Activated T-cell treated with anti-CD3 and anti-CD28 coated beads for 4 hours (primary cell): Measurements from ENCODE around the gene SLPI.

Source experiments
- DNase-seq: peaks from one replicate; pipeline ENCODE4 v3.0.0-alpha.2; 2020

Gene SLPI

DNA sequence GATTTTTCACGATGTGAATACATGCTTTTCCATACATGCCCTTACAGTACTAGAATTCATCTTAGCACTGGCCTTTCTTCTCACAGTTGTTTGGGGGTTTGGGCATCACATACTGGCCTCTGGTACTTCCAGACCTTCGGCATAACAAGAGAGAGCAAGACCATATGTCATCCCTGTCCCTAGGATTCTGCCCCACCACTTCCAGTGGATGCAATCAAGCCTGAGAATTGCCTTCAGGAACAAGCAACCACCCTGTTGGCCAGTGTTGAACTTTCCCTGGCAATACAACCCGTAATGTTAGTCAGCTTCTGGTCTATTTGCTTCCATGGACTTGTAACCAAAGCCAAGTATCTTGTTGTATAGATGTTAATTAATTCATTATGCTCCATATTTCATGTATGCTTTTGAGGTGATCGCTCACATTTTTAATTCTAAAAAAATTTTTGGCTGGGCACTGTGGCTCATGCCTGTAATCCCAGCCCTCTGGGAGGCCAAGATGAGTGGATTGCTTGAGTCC is 15.4 kb upstream of the SLPI start:
- DNase-seq = no peak

DNA sequence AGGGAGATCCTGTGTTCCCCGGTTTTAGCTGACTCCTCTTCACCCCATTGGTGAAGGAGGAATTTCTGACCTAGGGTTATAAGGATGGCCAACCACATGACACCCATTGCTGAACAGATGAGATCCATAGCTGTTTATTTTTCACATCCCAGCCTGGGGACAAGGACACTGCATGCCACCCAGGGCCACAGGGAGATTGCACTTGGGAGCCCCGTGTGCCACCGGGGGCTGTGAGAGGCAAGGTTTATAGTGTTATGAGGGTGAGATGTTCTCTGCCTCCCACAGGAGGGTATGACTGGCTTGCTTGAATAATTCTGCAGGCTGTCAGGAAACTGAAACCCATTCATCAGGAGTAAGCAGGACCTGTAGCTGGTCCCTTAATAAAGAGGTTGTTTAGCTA is 14.7 kb upstream of the SLPI start:
- no peak for DNase-seq

DNA sequence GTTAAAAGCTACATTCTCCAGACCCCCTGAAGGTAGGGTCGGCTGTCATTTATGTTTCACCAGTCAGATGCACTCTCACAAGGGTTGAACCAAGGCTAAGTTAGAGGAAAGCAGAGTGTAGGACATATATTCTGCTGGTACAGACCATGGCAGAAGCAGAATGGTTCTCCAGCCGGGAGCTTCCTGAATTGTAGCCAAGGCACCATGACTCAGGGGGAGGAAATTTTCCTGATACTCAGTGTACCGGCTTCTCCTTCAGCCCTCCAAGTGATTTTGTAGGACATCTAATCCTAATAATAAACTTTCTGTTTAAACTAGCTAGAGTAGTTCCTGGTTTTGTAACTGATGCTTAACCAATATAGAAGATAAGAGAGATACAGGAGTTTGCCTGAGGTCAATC is 14.2 kb upstream of the SLPI start:
- no peak for DNase-seq

DNA sequence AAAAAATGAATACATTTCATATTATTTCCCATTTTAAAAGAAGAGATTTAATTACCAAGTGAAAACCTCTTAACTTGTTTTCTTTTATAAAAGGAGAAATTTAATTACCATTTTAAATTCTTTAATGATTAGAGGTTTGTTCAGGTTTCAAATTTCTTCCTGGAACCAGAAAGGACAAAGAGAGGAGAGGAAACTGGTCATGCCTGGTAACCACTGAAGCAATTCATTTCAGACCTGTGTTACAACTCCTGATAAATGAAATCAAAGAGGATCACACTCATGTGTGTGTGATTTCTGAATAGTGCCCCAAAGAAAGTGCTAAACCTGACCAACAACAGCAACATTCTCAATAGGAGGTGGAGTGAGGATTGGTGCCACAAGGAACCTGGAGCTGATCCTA is 12.6 kb upstream of the SLPI start:
- no peak for DNase-seq

DNA sequence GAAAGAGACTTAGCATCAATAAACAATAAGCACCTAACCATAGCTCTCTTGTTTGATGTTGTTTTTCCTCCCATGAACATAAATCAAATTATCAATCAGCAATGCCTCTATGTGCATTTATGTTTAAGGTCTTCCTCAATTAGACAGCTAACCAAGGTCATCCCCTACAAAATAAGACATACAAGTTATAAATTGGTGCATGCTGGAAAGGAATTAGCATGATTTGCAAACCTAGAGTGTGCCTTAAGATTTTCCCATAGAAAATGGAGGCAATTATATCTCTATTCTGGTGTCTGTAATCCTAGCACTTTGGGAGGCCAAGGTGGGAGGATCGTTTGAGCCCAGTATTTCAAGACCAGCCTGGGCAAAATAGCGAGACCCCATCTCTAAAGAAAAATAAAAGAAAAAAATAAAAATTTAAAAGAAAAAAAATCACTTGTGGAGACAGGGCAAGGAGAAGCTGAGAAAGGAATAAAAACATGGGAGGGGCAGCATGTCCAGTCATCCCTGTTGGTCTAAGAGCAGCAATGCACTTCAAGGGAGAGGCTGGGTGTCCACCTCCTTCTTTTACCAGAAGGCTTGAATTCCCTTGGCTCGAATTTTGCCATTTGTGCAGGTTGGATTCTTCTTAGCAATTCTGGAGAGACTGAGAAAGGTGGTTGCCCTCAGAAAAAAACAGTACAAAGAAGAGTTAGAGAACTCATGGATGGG is 9.3 kb upstream of the SLPI start:
- no peak for DNase-seq

DNA sequence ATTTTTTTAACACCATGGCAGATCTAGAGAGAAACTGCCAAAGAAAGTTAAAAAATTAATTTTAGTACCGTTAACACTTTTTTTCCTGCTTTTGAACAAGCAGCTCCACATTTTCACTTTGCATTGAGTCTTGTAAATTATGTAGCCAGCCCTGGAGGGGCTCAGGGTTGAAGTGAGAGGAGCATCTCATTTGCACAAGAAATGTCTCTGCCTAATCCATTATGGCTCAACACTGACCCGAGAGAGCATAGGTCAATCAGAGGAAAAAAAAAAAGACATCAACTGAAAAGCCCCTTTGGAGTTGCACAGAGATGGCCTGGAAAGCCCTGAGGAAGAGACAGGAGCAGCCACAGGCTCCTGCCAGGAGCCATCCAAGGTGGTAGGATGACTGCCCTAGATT is 4.3 kb upstream of the SLPI start:
- DNase-seq = no peak

DNA sequence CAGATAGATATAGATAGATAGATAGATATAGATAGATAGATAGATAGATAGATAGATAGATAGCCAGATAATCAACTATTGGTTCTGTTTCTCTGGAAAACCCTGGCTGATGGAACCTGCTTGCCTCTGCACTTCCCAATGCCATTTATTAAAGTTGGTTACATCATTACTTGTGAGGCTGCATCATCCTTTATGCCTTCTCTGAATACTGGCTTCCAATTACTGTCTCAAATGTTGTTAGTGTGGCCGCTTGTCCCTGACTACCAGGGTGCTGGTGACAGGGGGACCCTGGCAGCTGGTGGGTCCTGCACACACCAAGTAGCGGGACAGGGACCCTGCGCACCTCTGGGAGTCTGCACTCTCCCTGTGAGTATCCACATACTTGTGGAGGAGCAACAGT is 3.9 kb upstream of the SLPI start:
- no peak for DNase-seq

DNA sequence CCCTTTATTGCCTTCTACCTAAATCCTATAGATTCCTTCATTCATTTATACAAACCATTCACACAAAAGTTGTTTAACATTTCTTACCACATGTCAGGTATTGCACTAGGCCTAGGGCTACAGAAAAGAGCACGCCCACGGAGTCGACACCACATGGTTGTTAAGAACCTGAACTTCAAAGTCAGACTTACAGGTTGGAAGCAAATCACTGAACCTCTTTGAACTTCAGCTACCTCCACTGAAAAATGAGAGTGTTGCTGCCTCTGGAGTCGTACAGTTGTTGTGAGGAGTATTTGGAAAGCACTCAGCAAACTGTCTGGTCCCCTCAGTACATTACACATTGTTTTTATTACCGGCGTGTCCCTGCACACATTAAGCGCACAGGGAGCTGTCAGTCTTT is 3.3 kb upstream of the SLPI start:
- DNase-seq = no peak

DNA sequence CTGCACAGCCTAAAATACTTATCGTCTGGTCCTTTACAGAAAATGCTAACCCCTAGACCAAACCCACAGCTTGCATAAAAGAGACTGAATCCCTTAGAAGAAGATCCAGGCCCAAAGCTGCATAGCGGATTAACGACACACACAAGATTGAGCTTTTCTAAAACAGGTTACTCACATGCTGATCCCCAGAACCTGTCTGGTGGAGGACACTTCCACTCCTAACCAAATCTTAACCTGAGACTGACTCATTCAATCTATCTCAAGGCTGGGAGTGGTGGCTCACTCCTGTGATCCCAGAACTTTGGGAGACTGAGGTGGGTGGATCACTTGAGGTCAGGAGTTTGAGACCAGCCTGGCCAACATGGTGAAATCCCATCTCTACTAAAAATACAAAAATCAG is 2.8 kb upstream of the SLPI start:
- DNase-seq = no peak

DNA sequence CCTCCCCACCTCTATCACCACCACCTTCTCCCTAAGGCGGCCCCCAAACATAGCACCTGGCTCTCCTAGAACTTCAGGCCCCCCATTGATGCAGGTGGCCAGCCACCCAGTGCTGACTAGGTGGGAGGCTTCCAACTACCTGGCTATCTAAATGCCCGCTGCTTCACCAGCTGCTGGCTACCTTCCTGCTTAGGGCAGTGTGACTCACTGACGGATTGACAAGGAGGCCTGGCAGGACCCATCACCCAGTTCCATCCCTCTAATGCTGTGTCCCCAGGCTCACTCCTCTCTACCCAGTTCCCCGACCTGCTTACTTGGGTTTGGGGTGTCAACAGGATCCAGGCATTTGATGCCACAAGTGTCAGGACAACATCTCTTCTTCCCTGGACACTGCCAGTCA is 1.1 kb downstream of the SLPI start:
- no peak for DNase-seq

DNA sequence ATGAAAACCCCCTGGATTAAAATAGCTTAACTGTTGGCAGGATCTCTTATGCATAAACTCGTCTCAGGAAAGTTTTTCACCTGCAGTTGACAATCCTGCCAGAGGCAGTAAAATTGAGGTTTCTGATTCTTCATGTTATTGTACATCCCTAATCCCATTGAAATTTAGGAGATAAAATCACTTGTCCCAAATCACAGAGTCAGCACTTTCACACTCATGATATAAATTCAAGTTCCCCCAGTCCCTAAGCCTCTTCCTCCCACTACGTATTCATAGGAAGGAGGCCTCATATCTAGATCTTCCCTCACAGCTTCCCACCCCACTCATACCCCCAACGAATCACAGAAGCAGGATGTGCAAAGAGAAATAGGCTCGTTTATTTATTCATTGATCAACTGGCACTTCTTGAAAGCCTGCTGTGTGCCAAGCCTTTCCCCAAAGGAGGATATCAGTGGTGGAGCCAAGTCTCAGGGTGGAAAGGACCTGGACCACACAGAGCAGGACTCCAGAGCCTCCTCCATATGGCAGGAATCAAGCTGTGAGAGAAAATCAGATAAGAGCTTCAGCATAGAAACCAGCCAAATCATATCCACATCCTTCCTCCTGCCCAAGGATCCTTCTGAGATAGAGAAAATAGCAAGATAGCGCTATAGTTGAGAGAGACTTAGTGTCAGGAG is 2.3 kb downstream of the SLPI start:
- DNase-seq = no peak

DNA sequence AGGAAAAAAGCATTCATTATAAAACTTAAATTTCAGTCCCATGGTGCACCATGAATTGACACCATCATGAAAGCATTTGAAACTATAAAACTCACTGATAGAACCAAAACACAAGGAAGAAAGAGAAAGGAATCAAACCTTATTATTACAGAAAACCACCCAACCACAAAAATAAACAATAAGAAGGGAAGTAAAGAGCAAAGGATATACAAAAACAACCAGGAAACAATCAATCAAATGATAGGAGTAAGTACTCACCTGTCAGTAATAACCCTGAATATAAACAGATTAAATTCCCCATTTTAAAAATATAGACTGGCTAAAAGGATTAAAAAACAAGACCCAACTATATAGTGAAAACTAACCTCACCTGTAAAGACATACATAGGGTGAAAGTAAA is 5.8 kb downstream of the SLPI start:
- DNase-seq = no peak

DNA sequence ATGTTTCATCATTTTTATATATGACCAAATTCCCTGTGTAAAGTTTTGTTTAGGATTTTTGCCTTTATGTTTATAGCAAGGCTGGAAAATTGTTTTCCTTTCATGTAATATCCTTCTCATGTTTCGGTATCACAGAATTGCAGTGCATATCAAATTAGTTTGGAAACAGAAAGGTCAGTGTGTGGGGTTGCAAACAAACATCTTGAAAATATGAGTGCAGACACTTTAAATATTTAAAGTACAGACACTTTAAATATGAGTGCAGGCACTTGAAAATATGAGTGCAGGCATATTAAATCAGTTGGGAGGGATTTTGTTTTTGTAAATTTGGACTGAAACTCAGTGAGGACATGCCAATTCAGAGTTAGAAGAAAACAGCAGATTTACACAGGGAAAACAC is 6.5 kb downstream of the SLPI start:
- no peak for DNase-seq

DNA sequence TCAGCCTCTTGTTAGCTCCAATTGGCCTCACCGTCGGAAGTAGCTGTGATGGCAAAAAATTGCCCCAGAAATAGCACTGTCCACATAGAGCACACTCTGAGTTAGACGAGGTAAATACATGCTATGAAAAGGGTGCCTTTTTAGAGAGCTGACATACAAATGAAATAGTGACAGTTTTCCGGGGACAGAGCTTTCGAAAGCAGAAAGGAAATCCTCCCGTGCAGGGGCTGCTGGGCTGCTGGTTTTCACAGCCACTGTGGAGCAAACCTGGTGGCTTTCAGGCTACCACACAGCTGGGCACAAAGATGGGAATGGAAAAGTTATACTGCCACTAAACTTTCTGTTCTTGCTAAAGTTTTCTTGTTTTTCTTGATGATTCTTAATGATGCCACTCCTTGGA is 8.3 kb downstream of the SLPI start:
- no peak for DNase-seq

DNA sequence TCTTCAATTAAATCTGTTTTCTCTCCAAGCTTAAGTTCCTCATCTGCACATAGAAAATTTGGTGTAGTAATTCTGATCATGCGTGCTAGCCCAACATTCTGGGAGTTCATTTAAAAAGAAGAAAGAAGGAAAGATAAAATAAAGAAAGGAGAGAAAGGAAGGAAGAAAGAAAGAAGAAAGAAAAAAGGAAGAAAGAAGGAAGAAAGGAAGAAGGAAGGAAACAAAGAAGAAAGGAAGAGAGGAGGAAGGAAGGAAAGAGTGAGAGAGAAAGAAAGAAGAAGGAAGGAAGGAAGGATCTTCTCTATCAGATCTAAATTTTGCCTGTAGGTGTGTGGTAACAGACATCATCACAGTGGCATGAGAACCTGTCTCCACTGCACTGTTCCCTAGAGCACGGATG is 16.2 kb downstream of the SLPI start:
- DNase-seq = no peak

DNA sequence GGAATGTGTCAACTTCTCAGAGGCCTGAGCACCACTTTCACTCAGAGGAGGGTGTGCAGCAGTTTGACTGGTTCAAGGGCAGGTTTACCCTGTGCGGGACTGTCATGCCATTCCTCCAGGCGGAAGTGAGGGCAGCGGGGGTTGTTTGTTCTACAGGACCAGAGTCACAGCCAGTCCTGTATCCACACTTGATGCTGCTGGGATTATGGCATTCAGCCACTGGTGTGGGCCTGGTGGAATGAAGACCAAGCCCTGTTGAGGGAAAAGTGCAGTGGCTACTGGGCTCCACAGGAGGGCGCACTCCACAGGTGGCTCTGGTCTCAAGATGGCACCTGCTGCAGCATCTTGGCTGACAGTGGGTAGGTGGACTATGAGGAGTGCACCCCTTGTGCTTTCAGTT is 18.4 kb downstream of the SLPI start:
- no peak for DNase-seq

DNA sequence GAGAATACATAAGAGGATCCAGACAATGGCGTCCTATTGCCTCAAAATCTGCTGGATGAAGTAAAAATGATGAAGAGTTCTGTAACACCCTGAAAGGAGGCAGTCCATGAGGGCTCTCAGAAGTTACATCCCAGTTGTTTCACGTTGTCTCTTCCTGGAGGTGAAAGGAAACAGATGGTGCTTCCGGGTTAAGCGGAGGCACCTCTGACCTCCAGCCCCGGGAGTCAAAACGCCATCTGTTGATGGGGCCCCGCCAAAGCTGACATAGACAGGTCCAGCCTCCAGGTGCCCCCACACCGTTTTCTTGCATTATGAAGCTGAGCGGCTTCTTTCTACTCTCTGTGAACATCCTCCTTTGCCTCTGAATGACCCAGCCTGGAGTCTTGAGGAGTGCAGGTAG is 23.7 kb downstream of the SLPI start:
- DNase-seq = no peak

DNA sequence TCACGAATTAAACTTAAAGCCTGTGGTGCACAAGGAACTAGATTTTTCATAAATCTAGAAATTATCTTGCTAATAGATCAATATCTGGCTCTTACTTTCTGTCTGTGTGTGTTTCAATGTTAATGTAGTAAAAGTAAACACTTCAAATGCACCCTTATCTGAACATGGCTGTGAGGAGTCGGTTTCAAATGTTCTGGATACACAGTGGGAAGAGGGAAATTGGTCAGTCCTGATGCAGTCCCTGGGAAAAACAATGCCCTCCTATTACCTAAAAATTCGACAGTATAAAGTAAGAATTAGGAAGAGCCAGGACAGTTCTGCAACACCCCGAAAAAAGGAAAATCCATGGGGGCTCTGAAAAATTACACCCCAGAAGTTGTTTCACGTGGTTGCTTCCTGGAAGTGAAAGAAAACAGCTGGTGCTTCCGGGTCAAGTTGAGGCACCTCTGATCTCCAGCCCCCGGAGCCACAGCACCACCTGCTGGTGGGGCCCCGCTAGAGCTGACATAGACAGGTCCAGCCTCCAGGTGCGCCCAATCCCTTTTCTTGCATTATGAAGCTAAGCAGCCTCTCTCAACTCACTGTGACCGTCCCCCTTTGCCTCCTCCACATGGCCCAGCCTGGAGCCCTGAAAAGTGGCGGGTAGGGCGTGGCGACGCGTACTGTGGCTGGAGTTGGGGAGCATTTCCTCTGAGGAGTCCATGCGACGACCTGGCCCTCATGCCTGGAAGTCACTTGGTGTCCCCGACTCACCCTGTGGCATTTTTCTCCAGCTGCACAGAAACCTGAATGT is 24.9 kb downstream of the SLPI start:
- no peak for DNase-seq

DNA sequence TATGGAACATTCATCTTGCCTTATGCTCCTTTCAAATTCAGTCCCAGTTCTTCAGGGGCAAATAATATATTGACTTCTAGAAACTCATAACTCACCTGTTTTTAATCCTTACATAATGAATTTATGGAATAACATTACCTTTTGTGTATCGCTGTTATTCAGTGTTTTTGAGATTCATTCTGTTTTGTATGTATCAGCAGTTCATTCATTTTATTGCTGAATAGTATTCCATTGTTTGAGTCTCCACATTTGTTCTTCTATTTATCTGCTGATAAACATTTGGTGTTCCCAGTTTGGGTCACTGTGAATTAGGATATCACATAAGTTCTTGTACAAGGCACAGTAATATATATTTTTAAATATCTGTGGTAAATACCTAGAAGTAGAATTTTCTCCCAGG is 28.1 kb downstream of the SLPI start:
- DNase-seq = no peak

DNA sequence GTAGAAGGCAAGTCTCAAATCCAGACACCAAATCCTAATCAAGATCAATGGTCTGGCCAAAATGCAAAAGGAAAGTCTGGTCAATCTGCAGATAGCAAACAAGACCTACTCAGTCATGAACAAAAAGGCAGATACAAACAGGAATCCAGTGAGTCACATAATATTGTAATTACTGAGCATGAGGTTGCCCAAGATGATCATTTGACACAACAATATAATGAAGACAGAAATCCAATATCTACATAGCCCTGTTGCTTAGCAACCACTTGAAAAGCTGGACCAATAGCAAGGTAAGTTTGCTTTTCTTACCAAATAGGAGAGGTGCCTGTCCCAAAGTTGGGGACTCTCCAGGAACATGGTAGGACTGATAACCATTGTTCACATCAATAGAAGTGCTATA is 31.2 kb downstream of the SLPI start:
- DNase-seq = no peak

DNA sequence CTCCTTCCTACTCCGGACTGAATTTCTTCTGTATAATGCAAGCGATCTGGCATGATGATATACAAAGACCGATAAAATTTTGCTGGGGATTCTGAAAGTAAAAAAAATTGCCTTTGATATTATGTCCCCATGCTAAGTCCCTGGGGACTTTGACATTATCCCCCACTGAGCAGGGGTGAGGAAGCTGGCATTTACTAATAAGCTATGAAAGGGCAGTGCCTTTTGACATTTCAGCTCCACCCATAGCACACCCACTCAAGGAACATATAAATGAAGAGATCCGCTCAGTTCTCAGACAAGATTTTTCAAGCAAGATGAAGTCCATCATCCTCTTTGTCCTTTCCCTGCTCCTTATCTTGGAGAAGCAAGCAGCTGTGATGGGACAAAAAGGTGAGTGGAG is 33.3 kb downstream of the SLPI start, which contains the start of gene SEMG2:
Gene SEMG2, plus strand, starts transcription at position 298 of the 400 bp plus-strand sequence. Its CDS starts 17 bp downstream, at position 315.
- DNase-seq = no peak

DNA sequence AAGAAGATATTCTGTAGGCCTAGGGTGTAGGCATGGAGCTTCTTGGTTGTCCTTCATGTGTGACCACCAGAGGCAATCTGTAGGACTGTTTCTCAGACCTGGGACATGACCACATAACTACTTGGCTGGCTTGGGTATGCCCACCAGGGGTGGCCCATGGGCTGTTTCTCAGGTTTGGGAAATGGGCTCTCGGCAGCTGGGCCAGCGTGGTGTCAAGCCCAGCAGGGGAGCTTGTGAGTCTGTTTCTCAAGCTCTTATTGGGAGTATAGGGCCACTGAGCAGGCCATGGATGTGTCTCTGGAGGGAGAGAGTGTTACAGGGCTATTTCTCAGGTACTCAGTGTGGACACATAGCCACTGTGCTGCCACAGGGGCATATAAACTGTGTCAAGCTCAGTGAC is 35.7 kb downstream of the SLPI start:
- no peak for DNase-seq

DNA sequence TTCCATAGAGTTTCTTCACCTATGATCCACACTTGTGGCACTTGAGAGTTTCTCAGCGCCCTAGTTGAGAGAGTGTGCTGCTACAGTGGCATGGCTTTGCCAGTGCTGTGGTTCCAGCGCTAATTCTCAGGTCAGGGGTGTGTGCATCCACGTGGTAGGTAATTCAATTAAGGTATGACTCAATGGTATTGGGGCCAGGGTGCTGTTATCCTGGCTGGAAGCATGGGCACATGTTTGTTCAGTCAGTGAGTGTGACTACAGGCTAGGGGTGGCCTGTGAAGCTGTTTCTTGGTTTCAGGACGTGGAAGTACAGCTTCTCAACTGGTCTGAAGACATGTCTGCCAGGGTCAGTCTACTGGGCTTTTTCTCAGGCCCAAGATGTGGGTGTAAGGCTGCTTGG is 36.2 kb downstream of the SLPI start:
- no peak for DNase-seq

DNA sequence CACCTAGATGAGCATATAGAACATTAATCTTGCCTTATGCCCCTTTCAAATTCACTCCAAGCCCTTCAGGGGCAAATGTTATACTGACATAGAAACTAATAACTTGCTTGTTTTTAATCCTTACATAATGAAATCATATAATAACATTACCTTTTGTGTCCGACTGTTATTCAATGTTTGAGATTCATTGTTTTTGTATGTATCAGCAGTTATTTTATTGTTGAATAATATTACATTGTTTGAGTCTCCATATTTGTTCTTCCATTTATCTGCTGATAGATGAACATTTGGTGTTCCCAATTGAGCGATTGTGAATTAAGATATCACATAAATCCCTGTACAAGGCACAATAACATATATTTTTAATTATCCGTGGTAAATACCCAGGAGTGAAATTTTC is 41.5 kb downstream of the SLPI start:
- DNase-seq = no peak
